ENCODE measurements around the gene DCK. TPM values are rescaled to one million over a fixed set of nuclear protein-coding genes. Genes with fewer than 3 reads are reported as not detected.
A peak's percentile ranks its signal among the peaks of the same experiment; 100 is the strongest.

The DCK gene
- total RNA-seq, 1 donor from 2014 or later = 32.6 TPM

DNA sequence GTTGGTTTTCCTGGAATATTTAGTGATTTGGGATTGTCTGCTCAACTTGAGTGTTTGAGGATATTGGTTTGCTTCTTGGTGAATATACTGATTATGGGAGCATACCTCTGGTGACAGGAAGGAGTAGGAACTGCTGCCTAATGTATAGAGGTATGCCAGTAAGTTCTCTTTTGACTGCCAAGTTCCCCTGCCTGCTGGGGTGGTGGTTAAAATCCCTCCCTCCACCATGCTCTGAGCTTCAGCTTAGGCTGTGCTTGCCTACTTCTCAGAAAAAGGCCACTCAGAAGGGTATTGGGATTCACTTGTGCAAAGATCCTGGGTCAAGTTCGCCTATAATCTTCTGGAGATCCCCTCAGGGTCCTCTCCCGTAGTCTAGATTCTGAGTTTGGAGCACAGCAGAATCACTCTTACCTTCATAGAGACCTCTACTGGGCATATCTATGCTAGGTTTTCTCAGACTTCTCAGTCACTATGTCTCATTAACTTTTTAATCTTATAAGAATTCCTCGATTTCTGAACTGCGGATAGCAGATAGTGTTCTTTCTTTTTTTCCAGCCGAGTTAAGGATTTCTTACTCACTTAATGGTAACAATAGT, 44.7 kb upstream of the DCK start:
- ATAC-seq (ENCODE audit: low read depth) (peak; percentile 47), DNase-seq (no peak)
- intact Hi-C loops (cut with micrococcal nuclease) = loop anchor here (2.0 to 5.0 kb wide), 3 partner anchors 44 to 296 kb away; partner anchors contain the start of genes DCK and MOB1B
- Mint-ChIP-seq H3K36me3 (ENCODE audit: low read depth) (no peaks in the 10 kb centered on the region), H3K27me3 (no peaks in the 10 kb centered on the region), H3K4me3 (peak overlapping the region; percentile 13), H3K4me1 (peaks cover 34% of the 10 kb centered on the region), H3K27ac (no peak overlapping the region), H3K9me3 (peaks cover 2% of the 10 kb centered on the region)
- ChIA-PET POLR2A (no interaction called here), CTCF (interaction anchor here (1.3 kb wide), 1 partner anchor 297 kb away, joined by 4 read pairs; no protein-coding TSS in a partner anchor)
- TF ChIP-seq, protein P1, sequence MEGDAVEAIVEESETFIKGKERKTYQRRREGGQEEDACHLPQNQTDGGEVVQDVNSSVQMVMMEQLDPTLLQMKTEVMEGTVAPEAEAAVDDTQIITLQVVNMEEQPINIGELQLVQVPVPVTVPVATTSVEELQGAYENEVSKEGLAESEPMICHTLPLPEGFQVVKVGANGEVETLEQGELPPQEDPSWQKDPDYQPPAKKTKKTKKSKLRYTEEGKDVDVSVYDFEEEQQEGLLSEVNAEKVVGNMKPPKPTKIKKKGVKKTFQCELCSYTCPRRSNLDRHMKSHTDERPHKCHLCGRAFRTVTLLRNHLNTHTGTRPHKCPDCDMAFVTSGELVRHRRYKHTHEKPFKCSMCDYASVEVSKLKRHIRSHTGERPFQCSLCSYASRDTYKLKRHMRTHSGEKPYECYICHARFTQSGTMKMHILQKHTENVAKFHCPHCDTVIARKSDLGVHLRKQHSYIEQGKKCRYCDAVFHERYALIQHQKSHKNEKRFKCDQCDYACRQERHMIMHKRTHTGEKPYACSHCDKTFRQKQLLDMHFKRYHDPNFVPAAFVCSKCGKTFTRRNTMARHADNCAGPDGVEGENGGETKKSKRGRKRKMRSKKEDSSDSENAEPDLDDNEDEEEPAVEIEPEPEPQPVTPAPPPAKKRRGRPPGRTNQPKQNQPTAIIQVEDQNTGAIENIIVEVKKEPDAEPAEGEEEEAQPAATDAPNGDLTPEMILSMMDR (IDR thresholded peaks at IDR 0.05) = no peak

DNA sequence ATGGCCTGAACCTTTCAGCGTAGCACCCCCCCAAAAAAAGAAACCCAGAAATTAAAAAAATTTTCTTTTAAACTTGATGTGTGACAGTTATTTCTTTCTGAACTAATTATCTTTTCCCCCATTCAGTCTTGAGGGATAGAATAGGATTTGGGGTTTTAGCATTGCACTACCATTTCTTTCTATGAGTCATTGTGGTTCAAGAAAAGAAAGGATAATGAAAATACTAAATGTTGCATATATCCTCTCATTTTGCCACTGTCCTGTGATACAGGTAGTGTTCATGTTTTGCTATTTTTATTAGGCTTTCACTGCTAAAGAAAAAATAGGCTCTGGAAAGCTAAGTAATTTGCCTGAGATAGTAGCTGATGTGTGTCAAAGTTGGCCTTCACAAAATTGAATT, 39.4 kb upstream of the DCK start:
- TF ChIP-seq, protein P1 (IDR thresholded peaks at IDR 0.05) = no peak
- CTCF ChIA-PET = no interaction called here
- Mint-ChIP-seq H3K36me3 (ENCODE audit: low read depth) (no peaks in the 10 kb centered on the region), H3K9me3 (no peaks in the 10 kb centered on the region), H3K4me3 (no peak overlapping the region), H3K27ac (no peak overlapping the region), H3K27me3 (no peaks in the 10 kb centered on the region), H3K4me1 (peaks cover under 1% of the 10 kb centered on the region)
- POLR2A ChIA-PET = no interaction called here
- ATAC-seq (ENCODE audit: low read depth) = no peak
- intact Hi-C loops (cut with micrococcal nuclease) = no loop called here
- DNase-seq = no peak

DNA sequence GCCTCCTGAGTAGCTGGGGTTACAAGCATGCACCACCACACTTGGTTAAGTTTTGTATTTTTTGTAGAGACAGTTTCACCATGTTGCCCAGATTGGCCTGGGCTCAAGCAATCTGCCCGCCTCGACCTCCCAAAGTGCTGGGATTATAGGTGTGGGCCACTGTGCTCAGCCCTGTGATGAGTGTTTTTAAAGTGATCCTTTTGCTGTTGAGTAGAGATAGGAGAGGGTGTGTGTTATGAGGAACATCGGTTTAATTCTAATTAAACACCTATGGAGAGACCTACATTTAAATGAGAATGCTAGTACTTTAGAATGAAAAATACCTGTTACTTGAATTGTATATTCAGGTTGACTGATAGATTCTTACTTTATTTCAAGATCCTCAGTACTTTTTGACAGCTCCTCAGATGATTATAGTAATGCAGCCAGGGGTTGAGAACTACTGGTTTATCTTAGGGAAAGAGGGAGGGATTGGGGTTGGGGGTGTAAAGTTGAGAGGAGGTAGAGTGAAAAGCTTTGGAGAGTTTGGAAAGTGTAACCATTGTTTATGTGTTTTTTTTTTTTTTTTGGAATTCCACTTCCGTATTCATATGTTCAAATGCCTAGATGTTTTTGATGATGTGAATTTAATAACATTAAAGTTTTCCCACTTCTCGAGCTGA, 36.8 kb upstream of the DCK start:
- Mint-ChIP-seq H3K27ac (no peak overlapping the region), H3K4me1 (no peaks in the 10 kb centered on the region), H3K27me3 (no peaks in the 10 kb centered on the region), H3K4me3 (no peak overlapping the region), H3K9me3 (no peaks in the 10 kb centered on the region), H3K36me3 (ENCODE audit: low read depth) (peaks cover 9% of the 10 kb centered on the region)
- TF ChIP-seq, protein P1 (IDR thresholded peaks at IDR 0.05) = no peak
- CTCF ChIA-PET = no interaction called here
- intact Hi-C loops (cut with micrococcal nuclease) = no loop called here
- POLR2A ChIA-PET = interaction anchor here (0.7 kb wide), 1 partner anchor 355 kb away, joined by 6 read pairs; no protein-coding TSS in a partner anchor
- DNase-seq (no peak), ATAC-seq (ENCODE audit: low read depth) (no peak)

DNA sequence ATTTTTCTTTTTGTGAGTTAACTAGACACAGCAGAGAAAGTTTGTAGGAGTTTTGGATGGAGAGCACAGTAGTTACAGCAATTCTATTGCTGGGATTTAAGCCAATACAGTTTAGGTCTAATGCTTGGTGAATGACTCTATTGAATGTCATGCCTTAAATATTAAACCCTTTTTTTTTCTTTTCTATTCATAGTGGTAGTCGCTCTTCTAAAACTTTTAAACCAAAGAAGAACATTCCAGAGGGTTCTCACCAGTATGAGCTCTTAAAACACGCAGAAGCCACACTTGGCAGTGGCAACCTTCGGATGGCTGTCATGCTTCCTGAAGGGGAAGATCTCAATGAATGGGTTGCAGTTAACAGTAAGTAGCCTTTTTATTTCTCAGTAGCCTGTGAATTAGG, 34.8 kb upstream of the DCK start:
- DNase-seq = no peak
- no peaks in the 10 kb centered on the region for H3K4me1 Mint-ChIP-seq
- no peak overlapping the region for H3K27ac Mint-ChIP-seq
- no peaks in the 10 kb centered on the region for H3K27me3 Mint-ChIP-seq
- H3K4me3 Mint-ChIP-seq = no peak overlapping the region
- H3K36me3 Mint-ChIP-seq (ENCODE audit: low read depth) = peaks cover 14% of the 10 kb centered on the region
- H3K9me3 Mint-ChIP-seq = no peaks in the 10 kb centered on the region
- CTCF ChIA-PET = no interaction called here
- intact Hi-C loops (cut with micrococcal nuclease) = no loop called here
- POLR2A ChIA-PET = no interaction called here
- no peak for ATAC-seq (ENCODE audit: low read depth)
- TF ChIP-seq, protein P1 (IDR thresholded peaks at IDR 0.05) = no peak

DNA sequence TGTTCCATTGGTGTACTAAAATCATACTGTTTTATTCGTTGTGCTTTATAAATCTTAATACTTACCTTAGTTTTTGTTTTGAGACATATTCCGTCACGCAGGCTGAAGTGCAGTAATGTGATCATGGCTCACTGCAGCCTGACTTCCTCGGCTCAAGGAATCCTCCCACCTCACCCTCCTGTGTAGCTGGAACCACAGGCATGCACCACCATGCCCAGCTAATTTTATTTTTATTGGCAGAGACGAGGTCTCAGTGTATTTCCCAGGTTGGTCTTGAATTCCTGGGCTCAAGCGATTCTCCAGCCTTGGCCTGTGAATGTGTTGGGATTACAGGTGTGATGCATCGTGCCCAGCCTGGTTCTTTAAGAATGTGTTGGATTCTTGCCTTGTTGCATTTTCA, 24.4 kb upstream of the DCK start:
- Mint-ChIP-seq H3K36me3 (ENCODE audit: low read depth) (peaks cover 13% of the 10 kb centered on the region), H3K27me3 (no peaks in the 10 kb centered on the region), H3K4me3 (no peak overlapping the region), H3K27ac (no peak overlapping the region), H3K9me3 (no peaks in the 10 kb centered on the region), H3K4me1 (peaks cover 10% of the 10 kb centered on the region)
- ChIA-PET CTCF (no interaction called here), POLR2A (no interaction called here)
- intact Hi-C loops (cut with micrococcal nuclease) = no loop called here
- TF ChIP-seq, protein P1 (IDR thresholded peaks at IDR 0.05) = no peak
- ATAC-seq (ENCODE audit: low read depth) = no peak
- no peak for DNase-seq

All from activated B cell treated with CpG ODN at 0.5 μM for 24 hours (primary cell).